ENCODE results near the gene CSNK2B. TPM values are rescaled to one million over a fixed set of nuclear protein-coding genes. Genes with fewer than 3 reads are reported as not detected.

Gene CSNK2B
- total and polyA plus RNA-seq, 9 of the 15 experiments (the other 6 are each of a cell fraction or from before 2014, with no cell fraction given), result 120 to 1,126 (median 529) TPM

DNA sequence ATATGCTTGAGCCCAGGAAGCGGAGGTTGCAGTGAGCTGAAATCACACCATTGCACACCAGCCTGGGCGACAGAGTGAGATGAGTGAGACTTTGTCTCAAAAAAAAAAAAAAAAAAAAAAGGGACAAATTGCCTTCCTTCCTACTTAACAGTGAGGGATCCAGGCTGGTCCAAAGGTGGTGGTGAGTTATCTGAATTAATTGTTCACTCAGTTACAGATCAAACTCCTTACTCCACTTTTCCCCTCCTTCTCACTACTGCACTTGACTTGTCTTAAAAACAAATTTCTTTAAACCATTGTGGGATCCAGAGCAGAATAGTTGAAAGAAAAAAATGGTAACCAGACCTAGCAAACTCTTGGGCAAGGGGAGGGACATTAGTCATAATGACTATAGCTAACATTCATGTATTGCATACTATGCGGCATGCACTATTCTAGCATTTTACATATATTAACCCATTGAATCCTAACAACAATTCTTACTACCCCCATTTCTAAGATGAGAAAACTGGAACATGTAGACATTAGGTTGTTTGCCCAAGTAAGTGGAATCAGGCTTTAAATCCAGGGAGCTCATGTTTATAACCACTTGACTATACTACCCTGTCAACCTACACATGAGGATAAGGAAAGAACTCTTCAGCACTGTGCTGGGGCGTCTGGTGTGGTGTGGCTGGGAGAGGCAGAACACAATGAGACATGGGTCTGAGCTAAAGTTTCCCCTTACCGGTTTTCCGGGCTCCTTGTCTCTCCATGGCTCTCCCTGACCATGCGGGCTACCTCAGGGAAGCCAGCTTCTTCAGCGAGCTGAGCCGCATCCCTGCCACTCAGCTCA is 2.5 kb upstream of the CSNK2B start (continued):
- TF ChIP-seq, protein P1, sequence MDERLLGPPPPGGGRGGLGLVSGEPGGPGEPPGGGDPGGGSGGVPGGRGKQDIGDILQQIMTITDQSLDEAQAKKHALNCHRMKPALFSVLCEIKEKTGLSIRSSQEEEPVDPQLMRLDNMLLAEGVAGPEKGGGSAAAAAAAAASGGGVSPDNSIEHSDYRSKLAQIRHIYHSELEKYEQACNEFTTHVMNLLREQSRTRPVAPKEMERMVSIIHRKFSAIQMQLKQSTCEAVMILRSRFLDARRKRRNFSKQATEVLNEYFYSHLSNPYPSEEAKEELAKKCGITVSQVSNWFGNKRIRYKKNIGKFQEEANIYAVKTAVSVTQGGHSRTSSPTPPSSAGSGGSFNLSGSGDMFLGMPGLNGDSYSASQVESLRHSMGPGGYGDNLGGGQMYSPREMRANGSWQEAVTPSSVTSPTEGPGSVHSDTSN (CRISPR knock-in tag; IDR thresholded peaks at IDR 0.05; ENCODE audit: low read depth), result no peak
- TF ChIP-seq, protein P1 (tag; conservative IDR thresholded peaks at IDR 0.05; ENCODE audit: low read depth), result no peak
- TF ChIP-seq, protein P2, sequence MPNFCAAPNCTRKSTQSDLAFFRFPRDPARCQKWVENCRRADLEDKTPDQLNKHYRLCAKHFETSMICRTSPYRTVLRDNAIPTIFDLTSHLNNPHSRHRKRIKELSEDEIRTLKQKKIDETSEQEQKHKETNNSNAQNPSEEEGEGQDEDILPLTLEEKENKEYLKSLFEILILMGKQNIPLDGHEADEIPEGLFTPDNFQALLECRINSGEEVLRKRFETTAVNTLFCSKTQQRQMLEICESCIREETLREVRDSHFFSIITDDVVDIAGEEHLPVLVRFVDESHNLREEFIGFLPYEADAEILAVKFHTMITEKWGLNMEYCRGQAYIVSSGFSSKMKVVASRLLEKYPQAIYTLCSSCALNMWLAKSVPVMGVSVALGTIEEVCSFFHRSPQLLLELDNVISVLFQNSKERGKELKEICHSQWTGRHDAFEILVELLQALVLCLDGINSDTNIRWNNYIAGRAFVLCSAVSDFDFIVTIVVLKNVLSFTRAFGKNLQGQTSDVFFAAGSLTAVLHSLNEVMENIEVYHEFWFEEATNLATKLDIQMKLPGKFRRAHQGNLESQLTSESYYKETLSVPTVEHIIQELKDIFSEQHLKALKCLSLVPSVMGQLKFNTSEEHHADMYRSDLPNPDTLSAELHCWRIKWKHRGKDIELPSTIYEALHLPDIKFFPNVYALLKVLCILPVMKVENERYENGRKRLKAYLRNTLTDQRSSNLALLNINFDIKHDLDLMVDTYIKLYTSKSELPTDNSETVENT (CRISPR knock-in tag; IDR thresholded peaks at IDR 0.05), result no peak; the same call in 1 of the 2 replicates
- TF ChIP-seq ZNF586 (CRISPR knock-in tag; conservative IDR thresholded peaks at IDR 0.05) (no peak), POLR2G (IDR thresholded peaks at IDR 0.05; ENCODE audit: low read depth, low read length) (no peak), NFIC (IDR thresholded peaks at IDR 0.05) (no peak), DMBX1 (CRISPR knock-in tag; IDR thresholded peaks at IDR 0.05; ENCODE audit: borderline replicate concordance) (peak; percentile 48; the same call in 1 of the 2 replicates), DACH1 (IDR thresholded peaks at IDR 0.05; ENCODE audit: partially characterized antibody) (no peak), ZKSCAN3 (CRISPR knock-in tag; IDR thresholded peaks at IDR 0.05) (no peak), CBX8 (IDR thresholded peaks at IDR 0.05; ENCODE audit: borderline replicate concordance, extremely low read depth, low read depth, low read length, poor library complexity, severe bottlenecking) (no peak), ZBTB8A (IDR thresholded peaks at IDR 0.05; ENCODE audit: partially characterized antibody) (no peak), ZNF274 (IDR thresholded peaks at IDR 0.05; ENCODE audit: borderline replicate concordance, low read depth, low read length) (no peak), POLR2H (tag; IDR thresholded peaks at IDR 0.05; ENCODE audit: low read depth) (no peak)
- TF ChIP-seq, protein P3, sequence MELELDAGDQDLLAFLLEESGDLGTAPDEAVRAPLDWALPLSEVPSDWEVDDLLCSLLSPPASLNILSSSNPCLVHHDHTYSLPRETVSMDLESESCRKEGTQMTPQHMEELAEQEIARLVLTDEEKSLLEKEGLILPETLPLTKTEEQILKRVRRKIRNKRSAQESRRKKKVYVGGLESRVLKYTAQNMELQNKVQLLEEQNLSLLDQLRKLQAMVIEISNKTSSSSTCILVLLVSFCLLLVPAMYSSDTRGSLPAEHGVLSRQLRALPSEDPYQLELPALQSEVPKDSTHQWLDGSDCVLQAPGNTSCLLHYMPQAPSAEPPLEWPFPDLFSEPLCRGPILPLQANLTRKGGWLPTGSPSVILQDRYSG (tag; conservative IDR thresholded peaks at IDR 0.05; ENCODE audit: low read depth), result no peak
- TF ChIP-seq, protein P4, sequence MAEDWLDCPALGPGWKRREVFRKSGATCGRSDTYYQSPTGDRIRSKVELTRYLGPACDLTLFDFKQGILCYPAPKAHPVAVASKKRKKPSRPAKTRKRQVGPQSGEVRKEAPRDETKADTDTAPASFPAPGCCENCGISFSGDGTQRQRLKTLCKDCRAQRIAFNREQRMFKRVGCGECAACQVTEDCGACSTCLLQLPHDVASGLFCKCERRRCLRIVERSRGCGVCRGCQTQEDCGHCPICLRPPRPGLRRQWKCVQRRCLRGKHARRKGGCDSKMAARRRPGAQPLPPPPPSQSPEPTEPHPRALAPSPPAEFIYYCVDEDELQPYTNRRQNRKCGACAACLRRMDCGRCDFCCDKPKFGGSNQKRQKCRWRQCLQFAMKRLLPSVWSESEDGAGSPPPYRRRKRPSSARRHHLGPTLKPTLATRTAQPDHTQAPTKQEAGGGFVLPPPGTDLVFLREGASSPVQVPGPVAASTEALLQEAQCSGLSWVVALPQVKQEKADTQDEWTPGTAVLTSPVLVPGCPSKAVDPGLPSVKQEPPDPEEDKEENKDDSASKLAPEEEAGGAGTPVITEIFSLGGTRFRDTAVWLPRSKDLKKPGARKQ (CRISPR knock-in tag; IDR thresholded peaks at IDR 0.05), result no peak
- TF ChIP-seq, protein P5, sequence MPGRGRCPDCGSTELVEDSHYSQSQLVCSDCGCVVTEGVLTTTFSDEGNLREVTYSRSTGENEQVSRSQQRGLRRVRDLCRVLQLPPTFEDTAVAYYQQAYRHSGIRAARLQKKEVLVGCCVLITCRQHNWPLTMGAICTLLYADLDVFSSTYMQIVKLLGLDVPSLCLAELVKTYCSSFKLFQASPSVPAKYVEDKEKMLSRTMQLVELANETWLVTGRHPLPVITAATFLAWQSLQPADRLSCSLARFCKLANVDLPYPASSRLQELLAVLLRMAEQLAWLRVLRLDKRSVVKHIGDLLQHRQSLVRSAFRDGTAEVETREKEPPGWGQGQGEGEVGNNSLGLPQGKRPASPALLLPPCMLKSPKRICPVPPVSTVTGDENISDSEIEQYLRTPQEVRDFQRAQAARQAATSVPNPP (IDR thresholded peaks at IDR 0.05; ENCODE audit: borderline replicate concordance, insufficient read depth, insufficient read length), result no peak
